Measurements from ENCODE around the gene HIVEP3. TPM values are rescaled to one million over a fixed set of nuclear protein-coding genes. Genes with fewer than 3 reads are reported as not detected.

Gene HIVEP3
- total RNA-seq, 5 donors from 2014 or later (not counting 1 experiment from before 2014, with no cell fraction given) = 7.0 to 15.3 (median 8.8) TPM

DNA sequence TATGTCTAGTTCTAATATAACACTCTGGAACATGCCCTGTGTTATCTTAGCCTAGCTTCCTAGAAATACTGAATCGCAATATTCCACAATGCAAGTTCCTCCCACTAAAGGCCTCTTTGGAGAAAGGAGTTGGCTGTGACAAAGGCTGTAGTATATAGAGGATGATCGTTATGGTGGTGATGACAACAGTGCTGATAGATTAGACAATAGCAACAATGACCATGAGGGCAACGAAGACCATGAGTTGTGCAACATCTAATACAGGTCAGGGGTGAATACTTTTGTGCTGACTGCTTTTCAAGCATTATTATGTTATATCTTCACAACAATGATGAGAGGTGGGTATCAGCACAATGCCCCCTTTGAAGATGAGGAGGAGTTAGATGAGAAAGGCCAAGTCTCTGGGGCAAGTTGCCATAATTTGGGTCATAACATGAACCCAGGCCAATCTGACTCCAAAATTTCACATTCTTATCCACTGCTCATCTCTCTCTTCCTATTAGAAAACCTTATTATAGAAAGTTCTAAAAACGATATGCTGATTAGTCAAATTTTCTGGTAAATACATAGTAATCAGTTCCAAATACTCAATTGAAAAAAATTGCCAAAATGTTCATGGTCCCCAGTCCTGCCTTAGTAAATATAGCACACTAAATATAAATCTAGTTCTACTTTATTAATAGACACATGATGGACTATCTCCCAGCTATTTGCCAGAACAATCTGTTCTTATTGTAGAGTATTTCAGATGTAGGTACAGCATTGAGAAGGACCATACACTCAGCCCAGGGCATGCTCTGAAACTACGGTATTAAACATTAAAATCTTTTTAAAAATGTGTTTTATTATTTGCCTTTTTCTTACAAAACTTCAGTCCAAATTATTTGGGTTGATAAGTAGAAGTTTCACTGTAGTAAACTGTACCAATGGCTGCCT, 37.5 kb downstream of the HIVEP3 start:
- no CpG with 5 or more reads among the region's 5 CpGs for WGBS (ENCODE audit: insufficient coverage)
- ChIA-PET POLR2A (interaction anchor here in 1 of 2 donors (0.5 kb wide), 1 partner anchor 14 kb away, joined by 3 read pairs; no protein-coding TSS in a partner anchor), CTCF (no interaction called here)
- Histone ChIP-seq H3K27ac (ENCODE audit: low read length) (no peak overlapping the region), H3K4me1 (ENCODE audit: control insufficient read depth in 1 of 2, extremely low read depth in 1 of 2, insufficient read depth in 2 of 2, low read length in 2 of 2) (peaks cover 0 to 4% of the 10 kb centered on the region in 2 experiments), H3K27me3 (replicated peaks in 1 of 2; ENCODE audit: control insufficient read depth in 2 of 2, extremely low read depth in 1 of 2, insufficient read depth in 2 of 2, low read length in 1 of 2) (no peaks in the 10 kb centered on the region), H3K4me3 (ENCODE audit: control insufficient read depth in 1 of 2, extremely low read depth in 1 of 2, low read length in 1 of 2) (no peak overlapping the region), H3K36me3 (ENCODE audit: control insufficient read depth in 2 of 2, extremely low read depth in 1 of 2, insufficient read depth in 1 of 2, low read length in 1 of 2) (no peaks in the 10 kb centered on the region), H3K9me3 (no peaks in the 10 kb centered on the region)
- peaks cover 16 to 37% (median 20%) of the 10 kb centered on the region in 3 donors for H3K4me1 Mint-ChIP-seq
- ATAC-seq (replicated peaks in 1 of 4) (no peak), DNase-seq (no peak)
- no peak overlapping the region for H3K4me3 Mint-ChIP-seq
- H3K9me3 Mint-ChIP-seq = no peaks in the 10 kb centered on the region
- no peaks in the 10 kb centered on the region for H3K27me3 Mint-ChIP-seq
- no peak overlapping the region for H3K27ac Mint-ChIP-seq
- no peaks in the 10 kb centered on the region for H3K36me3 Mint-ChIP-seq

DNA sequence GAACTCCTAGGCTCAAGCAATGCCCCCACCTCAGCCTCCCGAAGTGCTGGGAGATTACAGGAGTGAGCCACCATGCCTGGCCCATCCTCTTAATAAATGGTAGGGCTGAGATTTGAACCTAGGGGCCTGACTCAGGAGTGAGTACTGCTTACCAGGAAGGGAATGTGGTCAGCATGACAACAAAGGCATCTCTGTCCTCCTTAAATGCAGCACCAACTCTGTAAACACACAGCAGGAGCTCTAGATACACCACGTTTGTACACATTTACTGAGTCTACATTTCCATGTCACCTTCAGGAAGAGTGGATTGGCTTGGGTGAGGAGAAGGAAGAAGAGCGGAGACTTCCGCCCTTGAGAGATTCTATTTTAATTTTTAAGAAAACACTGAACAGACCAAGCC, 38.5 kb downstream of the HIVEP3 start:
- no peaks in the 10 kb centered on the region for H3K36me3 Mint-ChIP-seq
- H3K4me1 Mint-ChIP-seq = peaks cover 19 to 45% (median 26%) of the 10 kb centered on the region in 3 donors
- ATAC-seq (replicated peaks in 1 of 4) (no peak), DNase-seq (no peak)
- no peak overlapping the region for H3K4me3 ChIP-seq (ENCODE audit: control insufficient read depth in 1 of 2, extremely low read depth in 1 of 2, low read length in 1 of 2)
- H3K4me1 ChIP-seq (ENCODE audit: control insufficient read depth in 1 of 2, extremely low read depth in 1 of 2, insufficient read depth in 2 of 2, low read length in 2 of 2) = peaks cover 0 to 4% of the 10 kb centered on the region in 2 experiments
- no peak overlapping the region for H3K27ac ChIP-seq (ENCODE audit: low read length)
- no peaks in the 10 kb centered on the region for H3K27me3 Mint-ChIP-seq
- no CpG with 5 or more reads among the region's 4 CpGs for whole genome bisulfite sequencing (ENCODE audit: insufficient coverage)
- H3K27ac Mint-ChIP-seq = no peak overlapping the region
- H3K27me3 ChIP-seq (replicated peaks in 1 of 2; ENCODE audit: control insufficient read depth in 2 of 2, extremely low read depth in 1 of 2, insufficient read depth in 2 of 2, low read length in 1 of 2) = no peaks in the 10 kb centered on the region
- ChIA-PET CTCF (no interaction called here), POLR2A (no interaction called here)
- H3K9me3 ChIP-seq = no peaks in the 10 kb centered on the region
- no peaks in the 10 kb centered on the region for H3K36me3 ChIP-seq (ENCODE audit: control insufficient read depth in 2 of 2, extremely low read depth in 1 of 2, insufficient read depth in 1 of 2, low read length in 1 of 2)
- H3K9me3 Mint-ChIP-seq = no peaks in the 10 kb centered on the region
- no peak overlapping the region for H3K4me3 Mint-ChIP-seq

DNA sequence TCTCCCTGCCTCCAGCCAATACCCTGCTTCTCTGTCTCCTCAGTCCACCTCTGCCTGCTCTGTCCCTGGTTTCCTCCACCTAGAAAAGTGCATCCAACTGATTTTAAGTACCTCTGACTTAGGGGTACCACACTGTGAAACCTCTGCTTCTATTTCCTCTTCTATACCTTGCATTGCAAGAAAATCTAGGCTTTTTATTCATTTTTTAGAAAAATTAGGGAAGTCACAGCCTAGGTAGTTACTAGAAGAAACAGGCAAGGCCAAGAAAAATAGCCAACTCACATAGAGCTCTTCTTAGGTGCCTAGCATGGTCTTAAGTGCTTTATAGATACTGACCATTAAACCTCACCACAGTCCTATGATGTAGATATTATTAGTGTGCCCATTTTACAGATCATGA, 39.1 kb downstream of the HIVEP3 start:
- Mint-ChIP-seq H3K36me3 (no peaks in the 10 kb centered on the region), H3K27me3 (no peaks in the 10 kb centered on the region), H3K9me3 (no peaks in the 10 kb centered on the region), H3K27ac (no peak overlapping the region), H3K4me3 (no peak overlapping the region), H3K4me1 (peaks cover 24 to 51% (median 27%) of the 10 kb centered on the region in 3 donors)
- Histone ChIP-seq H3K36me3 (ENCODE audit: control insufficient read depth in 2 of 2, extremely low read depth in 1 of 2, insufficient read depth in 1 of 2, low read length in 1 of 2) (no peaks in the 10 kb centered on the region), H3K4me3 (ENCODE audit: control insufficient read depth in 1 of 2, extremely low read depth in 1 of 2, low read length in 1 of 2) (no peak overlapping the region), H3K4me1 (ENCODE audit: control insufficient read depth in 1 of 2, extremely low read depth in 1 of 2, insufficient read depth in 2 of 2, low read length in 2 of 2) (peaks cover 0 to 4% of the 10 kb centered on the region in 2 experiments), H3K9me3 (no peaks in the 10 kb centered on the region), H3K27ac (ENCODE audit: low read length) (no peak overlapping the region), H3K27me3 (replicated peaks in 1 of 2; ENCODE audit: control insufficient read depth in 2 of 2, extremely low read depth in 1 of 2, insufficient read depth in 2 of 2, low read length in 1 of 2) (no peaks in the 10 kb centered on the region)
- ATAC-seq (replicated peaks in 1 of 4) = no peak
- no peak for DNase-seq
- ChIA-PET POLR2A (no interaction called here), CTCF (no interaction called here)

GRCh38 chr1:41878911-41879310, 39.8 kb downstream of the HIVEP3 start:
- Mint-ChIP-seq H3K4me1 (peaks cover 29 to 58% (median 29%) of the 10 kb centered on the region in 3 donors), H3K9me3 (no peaks in the 10 kb centered on the region), H3K27ac (no peak overlapping the region), H3K36me3 (no peaks in the 10 kb centered on the region), H3K27me3 (no peaks in the 10 kb centered on the region), H3K4me3 (no peak overlapping the region)
- DNase-seq = no peak
- Histone ChIP-seq H3K36me3 (ENCODE audit: control insufficient read depth in 2 of 2, extremely low read depth in 1 of 2, insufficient read depth in 1 of 2, low read length in 1 of 2) (no peaks in the 10 kb centered on the region), H3K4me1 (ENCODE audit: control insufficient read depth in 1 of 2, extremely low read depth in 1 of 2, insufficient read depth in 2 of 2, low read length in 2 of 2) (peaks cover 0 to 4% of the 10 kb centered on the region in 2 experiments), H3K9me3 (no peaks in the 10 kb centered on the region), H3K27me3 (replicated peaks in 1 of 2; ENCODE audit: control insufficient read depth in 2 of 2, extremely low read depth in 1 of 2, insufficient read depth in 2 of 2, low read length in 1 of 2) (no peaks in the 10 kb centered on the region), H3K4me3 (ENCODE audit: control insufficient read depth in 1 of 2, extremely low read depth in 1 of 2, low read length in 1 of 2) (no peak overlapping the region), H3K27ac (ENCODE audit: low read length) (no peak overlapping the region)
- no peak for ATAC-seq (replicated peaks in 1 of 4)
- 100% methylated on average over 5 of the region's 5 CpGs for WGBS (ENCODE audit: insufficient coverage)
- ChIA-PET POLR2A (no interaction called here), CTCF (no interaction called here)

GRCh38 chr1:41878495-41878894, 40.2 kb downstream of the HIVEP3 start:
- H3K4me1 Mint-ChIP-seq = peaks cover 29 to 61% (median 29%) of the 10 kb centered on the region in 3 donors
- ATAC-seq (replicated peaks in 1 of 4) (no peak), DNase-seq (no peak)
- H3K27me3 Mint-ChIP-seq = no peaks in the 10 kb centered on the region
- H3K9me3 ChIP-seq = no peaks in the 10 kb centered on the region
- H3K4me1 ChIP-seq (ENCODE audit: control insufficient read depth in 1 of 2, extremely low read depth in 1 of 2, insufficient read depth in 2 of 2, low read length in 2 of 2) = peaks cover 0 to 4% of the 10 kb centered on the region in 2 experiments
- H3K9me3 Mint-ChIP-seq = no peaks in the 10 kb centered on the region
- WGBS (ENCODE audit: insufficient coverage) = no CpG with 5 or more reads among the region's 1 CpG
- no peaks in the 10 kb centered on the region for H3K36me3 Mint-ChIP-seq
- CTCF ChIA-PET = no interaction called here
- no peak overlapping the region for H3K4me3 Mint-ChIP-seq
- H3K27ac Mint-ChIP-seq = no peak overlapping the region
- no peaks in the 10 kb centered on the region for H3K36me3 ChIP-seq (ENCODE audit: control insufficient read depth in 2 of 2, extremely low read depth in 1 of 2, insufficient read depth in 1 of 2, low read length in 1 of 2)
- POLR2A ChIA-PET = no interaction called here
- H3K27ac ChIP-seq (ENCODE audit: low read length) = no peak overlapping the region
- no peaks in the 10 kb centered on the region for H3K27me3 ChIP-seq (replicated peaks in 1 of 2; ENCODE audit: control insufficient read depth in 2 of 2, extremely low read depth in 1 of 2, insufficient read depth in 2 of 2, low read length in 1 of 2)
- no peak overlapping the region for H3K4me3 ChIP-seq (ENCODE audit: control insufficient read depth in 1 of 2, extremely low read depth in 1 of 2, low read length in 1 of 2)

DNA sequence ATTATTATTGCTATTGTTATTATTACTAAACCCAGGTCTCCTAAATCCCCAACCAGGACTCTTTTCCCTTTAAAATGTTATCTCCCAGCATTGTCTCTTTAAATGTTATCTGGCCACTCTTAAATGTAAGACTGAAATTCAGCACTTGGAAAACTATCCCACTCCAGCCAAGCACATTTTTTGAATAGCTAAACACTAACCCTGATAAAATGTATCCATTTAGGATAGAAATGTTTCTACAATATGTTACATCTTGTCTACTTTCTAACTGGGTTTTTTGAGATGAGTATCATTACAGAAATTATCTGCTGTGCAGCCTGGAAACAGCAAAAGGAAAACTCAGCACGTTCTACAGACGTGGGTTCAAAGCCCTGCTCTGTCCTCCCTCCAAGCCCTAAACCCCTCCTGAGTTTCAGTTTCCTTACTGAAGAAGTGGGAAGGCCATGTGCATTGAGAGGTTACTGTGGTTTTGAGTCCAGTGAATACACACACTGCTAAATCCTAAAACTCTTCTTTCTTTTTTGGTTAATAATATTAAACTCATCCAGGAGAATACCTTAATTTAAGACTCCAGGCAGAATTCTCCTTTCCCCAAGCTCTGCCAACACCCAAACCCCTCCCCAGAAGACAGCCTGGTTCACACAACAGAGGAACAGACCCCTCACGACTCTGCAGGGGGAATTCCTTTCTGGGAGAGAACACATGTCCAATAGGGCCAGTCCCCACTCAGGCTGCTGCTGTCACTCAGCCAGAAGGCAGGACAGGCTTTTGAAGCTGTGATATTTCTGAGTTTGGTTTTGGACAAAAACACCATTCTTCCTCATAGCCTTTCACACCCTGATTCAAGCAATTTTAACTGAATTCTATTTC, 41.9 kb downstream of the HIVEP3 start:
- DNase-seq (no peak), ATAC-seq (replicated peaks in 1 of 4) (no peak)
- no peaks in the 10 kb centered on the region for H3K36me3 ChIP-seq (ENCODE audit: control insufficient read depth in 2 of 2, extremely low read depth in 1 of 2, insufficient read depth in 1 of 2, low read length in 1 of 2)
- H3K36me3 Mint-ChIP-seq = no peaks in the 10 kb centered on the region
- no peaks in the 10 kb centered on the region for H3K27me3 ChIP-seq (replicated peaks in 1 of 2; ENCODE audit: control insufficient read depth in 2 of 2, extremely low read depth in 1 of 2, insufficient read depth in 2 of 2, low read length in 1 of 2)
- H3K4me1 ChIP-seq (ENCODE audit: control insufficient read depth in 1 of 2, extremely low read depth in 1 of 2, insufficient read depth in 2 of 2, low read length in 2 of 2) = no peaks in the 10 kb centered on the region
- no peak overlapping the region for H3K27ac Mint-ChIP-seq
- no peaks in the 10 kb centered on the region for H3K27me3 Mint-ChIP-seq
- no peaks in the 10 kb centered on the region for H3K9me3 Mint-ChIP-seq
- H3K4me3 Mint-ChIP-seq = no peak overlapping the region
- H3K4me1 Mint-ChIP-seq = peaks cover 17 to 49% (median 19%) of the 10 kb centered on the region in 3 donors
- POLR2A ChIA-PET = no interaction called here
- H3K4me3 ChIP-seq (ENCODE audit: control insufficient read depth in 1 of 2, extremely low read depth in 1 of 2, low read length in 1 of 2) = no peak overlapping the region
- H3K9me3 ChIP-seq = no peaks in the 10 kb centered on the region
- CTCF ChIA-PET = no interaction called here
- no peak overlapping the region for H3K27ac ChIP-seq (ENCODE audit: low read length)
- WGBS (ENCODE audit: insufficient coverage) = 0% methylated on average over 1 of the region's 3 CpGs

Data from T-cell (primary cell).